ENCODE results near the gene CLEC2D. TPM values are rescaled to one million over a fixed set of nuclear protein-coding genes. Genes with fewer than 3 reads are reported as not detected.
"Not testable (repeated sequence)": the region's sequence is repeated elsewhere in the genome, so short reads cannot be mapped to it uniquely, and the experiment has no call there.

Gene CLEC2D
- total RNA-seq, 2 donors from 2014 or later: 3.3 to 6.8 TPM

- no peak overlapping the region for H3K4me3 ChIP-seq
- H3K9ac ChIP-seq (ENCODE audit: low read depth in 2 of 2, low read length in 2 of 2): no peak overlapping the region
- H3K27ac ChIP-seq: peak overlapping the region; percentile 56
- H3K36me3 ChIP-seq: no peaks in the 10 kb centered on the region
- no peaks in the 10 kb centered on the region for H3K4me1 ChIP-seq
- no peaks in the 10 kb centered on the region for H3K9me3 ChIP-seq
- DNase-seq: peak; percentile 34
- TF ChIP-seq CTCF (IDR thresholded peaks at IDR 0.05): no peak
- intact Hi-C loops (cut with DNase I): no loop called here
- H3K27me3 ChIP-seq: no peaks in the 10 kb centered on the region
These were observed 4.1 kb downstream of the CLEC2D start for GRCh38 chr12:9673404-9674225.

GRCh38 chr12:9674226-9674590 is 4.7 kb downstream of the CLEC2D start:
- Histone ChIP-seq H3K36me3 (no peaks in the 10 kb centered on the region), H3K9ac (ENCODE audit: low read depth in 2 of 2, low read length in 2 of 2) (no peak overlapping the region), H3K27ac (peak overlapping the region; percentile 56), H3K4me3 (no peak overlapping the region), H3K27me3 (no peaks in the 10 kb centered on the region), H3K9me3 (no peaks in the 10 kb centered on the region), H3K4me1 (no peaks in the 10 kb centered on the region)
- peak; percentile 23 for DNase-seq
- TF ChIP-seq CTCF (IDR thresholded peaks at IDR 0.05): no peak
- intact Hi-C loops (cut with DNase I): no loop called here

DNA sequence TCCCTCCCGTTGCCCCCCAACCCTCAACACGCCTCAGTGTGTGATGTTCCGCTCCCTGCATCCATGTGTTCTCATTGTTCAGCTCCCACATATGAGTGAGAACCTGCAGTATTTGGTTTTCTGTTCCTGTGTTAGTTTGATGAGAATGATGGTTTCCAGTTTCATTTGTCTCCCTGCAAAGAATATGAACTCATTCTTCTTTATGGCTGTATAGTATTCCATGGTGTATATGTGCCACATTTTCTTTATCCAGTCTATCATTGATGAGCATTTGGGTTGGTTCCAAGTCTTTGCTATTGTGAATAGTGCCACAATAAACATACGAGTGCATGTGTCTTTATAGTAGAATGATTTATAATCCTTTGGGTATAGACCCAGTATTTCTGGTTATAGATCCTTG is 13.0 kb downstream of the CLEC2D start:
- intact Hi-C loops (cut with DNase I): not testable (repeated sequence)

GRCh38 chr12:9682949-9683348 is 13.4 kb downstream of the CLEC2D start:
- H3K4me1 ChIP-seq; H3K36me3 ChIP-seq; H3K9ac ChIP-seq (ENCODE audit: low read depth in 2 of 2, low read length in 2 of 2); intact Hi-C loops (cut with DNase I); H3K9me3 ChIP-seq; H3K27me3 ChIP-seq; DNase-seq; H3K4me3 ChIP-seq; H3K27ac ChIP-seq: not testable (repeated sequence)

More for the DNA sequence above, 13.0 kb downstream of the CLEC2D start:
- not testable (repeated sequence) for H3K27me3 ChIP-seq; H3K9me3 ChIP-seq; H3K4me3 ChIP-seq; H3K36me3 ChIP-seq; H3K9ac ChIP-seq (ENCODE audit: low read depth in 2 of 2, low read length in 2 of 2); DNase-seq; H3K4me1 ChIP-seq; H3K27ac ChIP-seq

- H3K9me3 ChIP-seq; H3K36me3 ChIP-seq; H3K9ac ChIP-seq (ENCODE audit: low read depth in 2 of 2, low read length in 2 of 2); H3K27me3 ChIP-seq; H3K27ac ChIP-seq; intact Hi-C loops (cut with DNase I); H3K4me1 ChIP-seq; DNase-seq; H3K4me3 ChIP-seq: not testable (repeated sequence)
These were observed 15.9 kb downstream of the CLEC2D start for GRCh38 chr12:9685366-9685765.

DNA sequence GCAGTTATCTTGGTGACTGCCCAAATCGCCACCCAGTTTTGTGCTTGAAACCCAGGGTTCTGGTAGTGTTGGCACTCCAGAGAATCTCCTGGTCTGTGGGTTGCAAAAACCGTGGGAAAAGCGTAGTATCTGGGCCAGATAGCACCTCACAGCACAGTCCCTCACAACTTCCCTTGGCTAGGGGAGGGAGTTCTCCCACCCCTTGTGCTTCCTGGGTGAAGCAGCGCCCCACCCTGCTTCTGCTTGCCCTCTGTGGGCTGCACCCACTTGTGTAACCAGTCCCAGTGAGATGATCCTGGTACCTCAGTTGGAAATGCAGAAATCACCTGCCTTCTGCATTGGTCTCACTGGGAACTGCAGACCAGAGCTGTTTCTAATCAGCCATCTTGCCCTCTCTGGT is 16.4 kb downstream of the CLEC2D start:
- DNase-seq: no peak
- intact Hi-C loops (cut with DNase I): no loop called here
- peaks cover 10% of the 10 kb centered on the region for H3K36me3 ChIP-seq
- no peak for TF ChIP-seq CTCF (IDR thresholded peaks at IDR 0.05)
- no peaks in the 10 kb centered on the region for H3K9me3 ChIP-seq
- no peak overlapping the region for H3K27ac ChIP-seq
- H3K4me1 ChIP-seq: no peaks in the 10 kb centered on the region
- H3K9ac ChIP-seq (ENCODE audit: low read depth in 2 of 2, low read length in 2 of 2): no peak overlapping the region
- H3K27me3 ChIP-seq: no peaks in the 10 kb centered on the region
- H3K4me3 ChIP-seq: no peak overlapping the region

DNA sequence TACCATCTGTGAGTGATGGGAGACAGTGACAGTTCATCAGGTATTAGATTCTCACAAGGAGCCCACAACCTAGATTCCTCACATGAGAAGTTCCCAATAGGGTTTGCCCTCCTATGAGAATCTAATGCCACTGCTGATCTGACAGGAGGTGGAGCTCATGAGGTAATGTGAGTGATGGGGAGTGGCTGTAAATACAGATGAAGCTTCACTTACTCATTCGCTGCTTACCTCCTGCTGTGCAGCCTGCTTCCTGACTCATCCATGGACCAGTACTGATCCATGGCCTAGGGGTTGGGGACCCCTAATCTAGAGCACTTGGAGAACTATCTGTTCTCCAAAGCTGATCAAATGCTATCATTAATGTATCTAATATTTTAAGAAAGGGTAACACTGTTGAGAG is 17.7 kb downstream of the CLEC2D start:
- TF ChIP-seq CTCF (IDR thresholded peaks at IDR 0.05): no peak
- intact Hi-C loops (cut with DNase I): no loop called here
- Histone ChIP-seq H3K36me3 (peaks cover 10% of the 10 kb centered on the region), H3K27me3 (no peaks in the 10 kb centered on the region), H3K4me3 (no peak overlapping the region), H3K9ac (ENCODE audit: low read depth in 2 of 2, low read length in 2 of 2) (no peak overlapping the region), H3K27ac (no peak overlapping the region), H3K9me3 (no peaks in the 10 kb centered on the region), H3K4me1 (no peaks in the 10 kb centered on the region)
- DNase-seq: no peak
